CD14-positive monocyte (primary cell): ENCODE measurements around the gene SLC16A9. TPM values are rescaled to one million over a fixed set of nuclear protein-coding genes. Genes with fewer than 3 reads are reported as not detected.
A peak's percentile ranks its signal among the peaks of the same experiment; 100 is the strongest.

ENCODE experiments used
- DNase-seq, 3 donors: peaks; one replicate each; pipeline ENCODE4 v3.0.0-alpha.2; 2011 to 2022
- H2AFZ ChIP-seq: 2 replicates; pipeline ENCODE4 v1.6.0; 2012; ENCODE audit warnings: mild to moderate bottlenecking, low read depth, low read length, inconsistent platforms; ENCODE audit not compliant: insufficient read depth, poor library complexity, severe bottlenecking
- H3K27ac ChIP-seq, 2 donors: 1 replicate in 1 of 2; 2 replicates in 1 of 2; pipeline ENCODE4 v1.5.1; 2012 to 2013; ENCODE audit warnings: low read length in 2 of 2, control low read depth in 1 of 2, inconsistent platforms in 1 of 2, low read depth in 1 of 2, mild to moderate bottlenecking in 1 of 2
- H3K27me3 ChIP-seq, 2 donors: one replicate each; pipeline versions ENCODE4 v1.6.0 to v1.6.1; 2011 to 2013; ENCODE audit warnings: low read length in 2 of 2; ENCODE audit not compliant: control insufficient read depth in 2 of 2, insufficient read depth in 2 of 2
- H3K36me3 ChIP-seq, 2 donors: replicated peaks in 1 of 2; 1 replicate in 1 of 2; 2 replicates in 1 of 2; pipeline versions ENCODE4 v1.5.1 to v1.6.1; 2012 to 2013; ENCODE audit warnings: low read length in 2 of 2, control low read depth in 1 of 2, inconsistent platforms in 1 of 2, mild to moderate bottlenecking in 1 of 2; ENCODE audit not compliant: insufficient read depth in 2 of 2, control insufficient read depth in 1 of 2
- H3K4me1 ChIP-seq, 2 donors: 1 replicate in 1 of 2; 2 replicates in 1 of 2; pipeline versions ENCODE4 v1.5.1 to v1.6.1; 2012 to 2013; ENCODE audit warnings: low read length in 2 of 2, control low read depth in 1 of 2, inconsistent platforms in 1 of 2, mild to moderate bottlenecking in 1 of 2, moderate library complexity in 1 of 2; ENCODE audit not compliant: insufficient read depth in 2 of 2, control insufficient read depth in 1 of 2
- H3K4me2 ChIP-seq: replicated peaks from 2 replicates; pipeline ENCODE3; 2012; ENCODE audit warnings: low read length, moderate library complexity, mild to moderate bottlenecking; ENCODE audit not compliant: poor library complexity, severe bottlenecking; ENCODE audit errors: extremely low read depth
- H3K4me3 ChIP-seq, 3 experiments: fragments of 200-600 bp in 1 of 3; sonication (generic) in 1 of 3; replicated peaks in 1 of 3; 1 replicate in 2 of 3; 2 replicates in 1 of 3; pipeline ENCODE4 v1.5.1; 2011 to 2013; ENCODE audit warnings: low read length in 3 of 3, mild to moderate bottlenecking in 3 of 3, control low read depth in 2 of 3, low read depth in 2 of 3, inconsistent platforms in 1 of 3, moderate library complexity in 1 of 3
- H3K79me2 ChIP-seq: 2 replicates; pipeline ENCODE4 v1.6.0; 2012; ENCODE audit warnings: mild to moderate bottlenecking, control low read depth, inconsistent platforms, low read length, moderate library complexity; ENCODE audit not compliant: insufficient read depth
- H3K9ac ChIP-seq: 2 replicates; pipeline ENCODE4 v1.6.0; 2017; ENCODE audit warnings: low read length, mild to moderate bottlenecking; ENCODE audit not compliant: insufficient read depth, poor library complexity, severe bottlenecking
- H3K9me3 ChIP-seq, 2 donors: replicated peaks in 1 of 2; 1 replicate in 1 of 2; 2 replicates in 1 of 2; pipeline versions ENCODE4 v1.5.1 to v1.6.1; 2012 to 2013; ENCODE audit warnings: low read length in 2 of 2, control low read depth in 1 of 2; ENCODE audit not compliant: control insufficient read depth in 1 of 2, insufficient read depth in 1 of 2
- H4K20me1 ChIP-seq: 2 replicates; pipeline ENCODE4 v1.6.0; 2012; ENCODE audit warnings: mild to moderate bottlenecking, low read length, control low read depth, moderate library complexity; ENCODE audit not compliant: insufficient read depth
- H3K27ac Mint-ChIP-seq, 7 donors: one replicate each; pipeline ENCODE4 v1.8.0; 2020; ENCODE audit warnings: mild to moderate bottlenecking in 7 of 7, mixed read lengths in 7 of 7, moderate library complexity in 6 of 7, inconsistent platforms in 2 of 7
- H3K27me3 Mint-ChIP-seq, 3 donors: one replicate each; pipeline ENCODE4 v1.8.0; 2021 to 2022; ENCODE audit warnings: low read depth in 3 of 3, mild to moderate bottlenecking in 3 of 3, mixed read lengths in 3 of 3, moderate library complexity in 3 of 3, inconsistent platforms in 1 of 3
- H3K36me3 Mint-ChIP-seq, 2 donors: one replicate each; pipeline ENCODE4 v1.8.0; 2020; ENCODE audit warnings: mixed read lengths in 2 of 2, inconsistent platforms in 1 of 2, mild to moderate bottlenecking in 1 of 2
- H3K4me1 Mint-ChIP-seq: one replicate; pipeline ENCODE4 v1.8.0; 2020; ENCODE audit warnings: mild to moderate bottlenecking, mixed read lengths
- H3K4me3 Mint-ChIP-seq, 2 donors: one replicate each; pipeline ENCODE4 v1.8.0; 2020; ENCODE audit warnings: mild to moderate bottlenecking in 2 of 2, mixed read lengths in 2 of 2, moderate library complexity in 1 of 2
- H3K9me3 Mint-ChIP-seq, 7 donors: one replicate each; pipeline ENCODE4 v1.8.0; 2020 to 2022; ENCODE audit warnings: mixed read lengths in 7 of 7, mild to moderate bottlenecking in 6 of 7, moderate library complexity in 6 of 7, inconsistent platforms in 2 of 7
- CTCF ChIP-seq: fragments of 200-600 bp; IDR thresholded peaks from one replicate; pipeline ENCODE4 v1.8.0; 2022; ENCODE audit warnings: antibody characterized with exemption, mild to moderate bottlenecking
- WGBS: methylation state at CpG from one replicate; pipeline ENCODE4 v1.1.5; 2013; ENCODE audit warnings: missing lambda C conversion rate; ENCODE audit not compliant: insufficient coverage; 5-methylcytosine and 5-hydroxymethylcytosine counted together
- intact Hi-C, 2 donors: fragments of 100-400 bp; cut with micrococcal nuclease; formaldehyde crosslinking; loops; one replicate each; pipeline versions ENCODE4 v1.15.0 to v1.15.1; 2023
- polyA plus RNA-seq, 3 donors: library from polyadenylated mRNA; depleted of rRNA in 1 of 3; unstranded in 2 of 3; stranded (reverse) in 1 of 3; fragments of 300-500 nt in 2 of 3; fragments of >200 nt in 1 of 3; fragmentation: Illumina TruSeq in 2 of 3; gene quantifications; 1 replicate in 2 of 3; 2 replicates in 1 of 3; pipeline ENCODE4 v1.2.3, GENCODE V29; 2012 to 2021

SLC16A9 gene
- polyA plus RNA-seq, 3 donors, result not detected

GRCh38 chr10:59706851-59707797 is 2.5 kb downstream of the SLC16A9 start:
- Mint-ChIP-seq H3K4me3 (no peak overlapping the region), H3K27ac (no peak overlapping the region), H3K9me3 (peaks cover 0 to 6% (median 0%) of the 10 kb centered on the region in 7 donors), H3K27me3 (peaks cover 37 to 51% (median 40%) of the 10 kb centered on the region in 3 donors), H3K36me3 (no peaks in the 10 kb centered on the region), H3K4me1 (peaks cover 7% of the 10 kb centered on the region)
- Histone ChIP-seq H3K79me2 (no peaks in the 10 kb centered on the region), H3K27me3 (peaks cover 35 to 46% of the 10 kb centered on the region in 2 donors), H4K20me1 (no peaks in the 10 kb centered on the region), H3K9me3 (peaks cover 0 to 8% of the 10 kb centered on the region in 2 donors), H2AFZ (no peak overlapping the region), H3K9ac (no peak overlapping the region), H3K4me3 (no peak overlapping the region), H3K4me2 (no peak overlapping the region), H3K27ac (no peak overlapping the region), H3K36me3 (no peaks in the 10 kb centered on the region), H3K4me1 (peaks cover 5 to 17% of the 10 kb centered on the region in 2 donors)
- no peak for DNase-seq
- intact Hi-C loops, result no loop called here
- TF ChIP-seq CTCF, result no peak
- WGBS, result 72% methylated on average over 4 of the region's 8 CpGs

GRCh38 chr10:59705931-59706330 is 3.7 kb downstream of the SLC16A9 start:
- Histone ChIP-seq H3K9ac (no peak overlapping the region), H3K4me1 (peaks cover 5 to 17% of the 10 kb centered on the region in 2 donors), H3K4me2 (no peak overlapping the region), H3K4me3 (no peak overlapping the region), H3K36me3 (no peaks in the 10 kb centered on the region), H2AFZ (no peak overlapping the region), H3K79me2 (no peaks in the 10 kb centered on the region), H4K20me1 (no peaks in the 10 kb centered on the region), H3K27me3 (peaks cover 25 to 34% of the 10 kb centered on the region in 2 donors), H3K27ac (no peak overlapping the region), H3K9me3 (peaks cover 0 to 8% of the 10 kb centered on the region in 2 donors)
- no peak for DNase-seq
- Mint-ChIP-seq H3K27ac (peak overlapping the region in 1 of 7 donors; percentile 51), H3K4me3 (no peak overlapping the region), H3K9me3 (peaks cover 0 to 6% (median 0%) of the 10 kb centered on the region in 7 donors), H3K36me3 (no peaks in the 10 kb centered on the region), H3K4me1 (peaks cover 7% of the 10 kb centered on the region), H3K27me3 (peaks cover 25 to 39% (median 32%) of the 10 kb centered on the region in 3 donors)
- no peak for TF ChIP-seq CTCF
- intact Hi-C loops, result no loop called here
